Measurements from ENCODE around the gene ERAP2.
A peak's percentile ranks its signal among the peaks of the same experiment; 100 is the strongest.

DNA sequence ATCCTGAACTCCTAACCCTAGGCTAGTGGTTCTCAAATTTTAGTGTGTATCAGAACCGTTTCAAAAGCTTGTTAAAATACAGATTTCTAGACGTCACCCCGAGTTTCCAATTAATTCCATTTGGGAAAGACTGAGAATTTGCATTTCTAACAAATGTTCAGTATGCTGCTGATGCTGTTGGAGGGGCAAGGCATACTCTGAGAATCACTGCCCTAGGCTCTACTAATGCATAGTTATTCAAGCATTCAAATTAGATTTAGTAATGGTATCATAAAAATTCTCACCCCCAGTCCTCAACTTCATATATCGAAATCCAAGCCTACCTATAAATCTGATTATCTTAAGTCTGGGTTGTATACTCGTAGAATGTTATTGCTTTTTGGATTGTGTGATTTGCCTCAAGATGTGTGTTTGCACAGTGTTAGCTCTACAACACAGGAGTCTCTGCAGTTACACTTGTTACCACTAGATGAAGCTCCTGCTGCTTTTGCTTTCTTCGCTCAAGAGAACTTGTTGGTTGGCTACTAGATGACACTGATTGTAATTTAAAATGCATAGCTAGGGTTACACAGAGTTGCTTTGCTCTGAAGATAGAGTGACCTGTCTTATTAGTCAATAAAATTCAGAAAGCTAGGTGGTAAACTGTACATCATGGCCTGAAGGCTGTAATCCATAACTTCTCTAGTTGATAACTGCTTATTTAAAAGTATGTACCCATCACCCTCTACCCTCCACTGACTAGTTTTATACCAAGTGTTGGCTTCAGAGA, 7.5 kb upstream of the ERAP2 start:
- TF ChIP-seq, protein P1, sequence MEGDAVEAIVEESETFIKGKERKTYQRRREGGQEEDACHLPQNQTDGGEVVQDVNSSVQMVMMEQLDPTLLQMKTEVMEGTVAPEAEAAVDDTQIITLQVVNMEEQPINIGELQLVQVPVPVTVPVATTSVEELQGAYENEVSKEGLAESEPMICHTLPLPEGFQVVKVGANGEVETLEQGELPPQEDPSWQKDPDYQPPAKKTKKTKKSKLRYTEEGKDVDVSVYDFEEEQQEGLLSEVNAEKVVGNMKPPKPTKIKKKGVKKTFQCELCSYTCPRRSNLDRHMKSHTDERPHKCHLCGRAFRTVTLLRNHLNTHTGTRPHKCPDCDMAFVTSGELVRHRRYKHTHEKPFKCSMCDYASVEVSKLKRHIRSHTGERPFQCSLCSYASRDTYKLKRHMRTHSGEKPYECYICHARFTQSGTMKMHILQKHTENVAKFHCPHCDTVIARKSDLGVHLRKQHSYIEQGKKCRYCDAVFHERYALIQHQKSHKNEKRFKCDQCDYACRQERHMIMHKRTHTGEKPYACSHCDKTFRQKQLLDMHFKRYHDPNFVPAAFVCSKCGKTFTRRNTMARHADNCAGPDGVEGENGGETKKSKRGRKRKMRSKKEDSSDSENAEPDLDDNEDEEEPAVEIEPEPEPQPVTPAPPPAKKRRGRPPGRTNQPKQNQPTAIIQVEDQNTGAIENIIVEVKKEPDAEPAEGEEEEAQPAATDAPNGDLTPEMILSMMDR (IDR thresholded peaks at IDR 0.05): peak; percentile 49 to 91 (median 72)
- no peak for TF ChIP-seq POLR2A (IDR thresholded peaks at IDR 0.05)
